ENCODE measurements around the gene FADD.

Gene FADD

DNA sequence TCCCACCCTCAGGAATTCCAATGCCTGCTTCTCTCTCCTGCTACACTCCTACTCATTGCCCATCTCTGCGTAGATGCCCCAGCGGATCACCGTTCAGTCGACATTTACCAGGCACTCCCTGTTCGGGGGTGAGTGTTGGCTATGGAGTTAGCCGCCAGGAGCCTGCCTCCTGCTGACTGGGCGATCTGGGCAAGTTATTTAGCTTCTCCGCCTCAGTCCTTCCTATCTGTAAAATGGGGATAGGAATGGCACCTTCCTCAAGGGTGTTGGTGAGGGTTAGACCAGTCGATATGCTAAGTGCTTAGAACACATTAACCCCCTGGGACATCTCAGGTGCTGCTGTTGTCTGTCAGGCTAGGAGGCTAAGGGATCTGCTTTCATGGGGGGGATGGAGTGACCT is 30.9 kb downstream of the FADD start:
- no peak for DNase-seq (ENCODE audit: low read depth, low spot score)

- DNase-seq (ENCODE audit: low read depth, low spot score): no peak
Observed at GRCh38 chr11:70240337-70240736, 37.2 kb downstream of the FADD start.

GRCh38 chr11:70241709-70242108 is 38.6 kb downstream of the FADD start:
- no peak for DNase-seq (ENCODE audit: low read depth, low spot score)

- DNase-seq (ENCODE audit: low read depth, low spot score): no peak
Observed at GRCh38 chr11:70242885-70243284, 39.8 kb downstream of the FADD start.

DNA sequence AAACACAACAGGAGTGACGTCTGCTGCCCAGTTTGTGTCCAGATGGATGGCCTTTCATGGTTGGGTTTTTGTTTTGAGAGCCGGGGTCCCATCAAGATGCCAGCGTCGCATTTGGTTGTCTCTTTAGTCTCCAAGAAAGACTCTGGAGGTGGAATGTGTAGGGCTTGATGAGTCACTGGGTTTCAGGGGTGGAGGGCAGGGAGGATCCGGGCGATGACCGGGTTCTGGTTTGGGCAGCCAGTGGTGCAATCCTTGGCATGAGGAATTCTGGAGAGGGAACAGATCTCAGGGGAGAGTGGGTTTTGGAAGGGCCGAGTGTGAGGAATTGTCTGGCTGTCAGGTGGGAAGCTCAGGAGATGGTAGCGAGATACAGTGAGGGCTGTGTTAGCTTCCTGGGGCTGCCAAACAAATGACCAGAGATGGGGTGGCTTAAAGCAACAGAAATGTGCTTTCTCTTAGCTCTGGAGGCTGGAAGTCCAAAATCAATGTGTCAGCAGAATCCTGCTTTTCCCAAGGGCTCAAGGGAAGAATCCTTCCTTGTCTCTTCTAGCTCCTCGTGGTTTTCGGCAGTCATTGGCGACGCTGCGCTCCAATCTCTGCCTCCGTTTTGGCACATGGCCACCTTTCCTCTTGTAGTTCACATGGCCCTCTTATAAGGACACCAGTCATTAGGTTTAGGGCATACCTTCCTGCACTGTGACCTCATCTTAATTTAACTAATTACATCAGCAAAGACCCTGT is 41.0 kb downstream of the FADD start:
- no peak for DNase-seq (ENCODE audit: low read depth, low spot score)

- DNase-seq (ENCODE audit: low read depth, low spot score): no peak
Observed at GRCh38 chr11:70244698-70245097, 41.6 kb downstream of the FADD start.

GRCh38 chr11:70246196-70246595 is 43.1 kb downstream of the FADD start:
- DNase-seq (ENCODE audit: low read depth, low spot score): no peak

- no peak for DNase-seq (ENCODE audit: low read depth, low spot score)
Observed at GRCh38 chr11:70247042-70247709, 44.1 kb downstream of the FADD start.

GRCh38 chr11:70247710-70248072 is 44.6 kb downstream of the FADD start:
- no peak for DNase-seq (ENCODE audit: low read depth, low spot score)

DNA sequence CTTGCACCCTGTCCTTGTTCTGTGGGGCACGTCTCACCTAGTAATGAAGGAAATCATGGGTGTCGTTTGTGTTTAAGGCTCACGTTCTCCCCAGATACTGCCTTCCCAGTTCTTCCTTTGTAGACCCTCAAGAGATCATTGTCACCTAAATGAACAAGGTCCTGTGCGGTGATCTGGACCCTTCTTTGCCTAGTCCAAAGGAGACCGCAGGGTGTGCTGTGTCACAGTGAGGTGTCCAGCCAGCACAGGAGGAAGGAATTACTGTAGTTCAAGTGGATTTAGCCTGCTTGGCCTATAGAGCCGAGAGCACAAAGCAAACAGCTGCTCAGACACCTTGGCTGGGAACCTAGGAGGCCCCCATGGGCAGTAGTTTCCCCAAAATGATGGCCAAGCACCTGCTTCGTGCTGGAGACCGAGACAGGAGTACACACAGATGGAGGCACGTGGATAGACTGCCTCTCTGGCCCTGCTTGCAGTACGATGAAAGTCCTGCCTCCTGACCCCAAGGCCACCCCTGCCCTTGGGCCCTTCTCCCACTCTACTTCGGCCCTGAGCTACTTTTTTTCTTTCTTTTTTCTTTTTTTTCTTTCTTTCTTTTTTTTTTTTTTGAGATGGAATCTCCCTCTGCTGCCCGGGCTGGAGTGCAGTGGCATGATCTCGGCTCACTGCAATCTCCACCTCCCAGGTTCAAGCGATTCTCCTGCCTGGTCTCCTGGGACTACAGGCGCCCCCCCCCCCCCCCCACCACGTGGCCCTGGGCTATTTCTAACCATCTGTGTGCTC is 48.0 kb downstream of the FADD start:
- no peak for DNase-seq (ENCODE audit: low read depth, low spot score)

GRCh38 chr11:70251659-70252321 is 48.7 kb downstream of the FADD start:
- DNase-seq (ENCODE audit: low read depth, low spot score): no peak

GRCh38 chr11:70252844-70253243 is 49.7 kb downstream of the FADD start:
- no peak for DNase-seq (ENCODE audit: low read depth, low spot score)

GRCh38 chr11:70255477-70256116 is 52.5 kb downstream of the FADD start:
- no peak for DNase-seq (ENCODE audit: low read depth, low spot score)

All from activated naive CD8-positive, alpha-beta T cell treated with anti-CD3 and anti-CD28 coated beads, Interleukin-2, amount 50 U/mL, for 16 hours (primary cell).